ENCODE measurements around the gene TSPAN3. TPM values are rescaled to one million over a fixed set of nuclear protein-coding genes. Genes with fewer than 3 reads are reported as not detected.

The TSPAN3 gene
- total RNA-seq, 1 donor from 2014 or later, result 113 TPM

GRCh38 chr15:77019521-77020331, 51.2 kb downstream of the TSPAN3 start:
- POLR2A ChIA-PET, result interaction anchor here (0.6 to 1.2 kb wide), 2 partner anchors 9 to 11 kb away, joined by 3 to 4 read pairs; no protein-coding TSS in a partner anchor
- ATAC-seq (ENCODE audit: low read depth), result peak; percentile 23
- H3K9me3 Mint-ChIP-seq, result no peaks in the 10 kb centered on the region
- H3K27me3 Mint-ChIP-seq, result no peaks in the 10 kb centered on the region
- DNase-seq, result no peak
- CTCF ChIA-PET, result interaction anchor here (1.4 kb wide), 1 partner anchor 46 kb away, joined by 3 read pairs; no protein-coding TSS in a partner anchor
- intact Hi-C loops (cut with micrococcal nuclease), result no loop called here
- peaks cover 36% of the 10 kb centered on the region for H3K36me3 Mint-ChIP-seq (ENCODE audit: low read depth)
- no peak for TF ChIP-seq CTCF (IDR thresholded peaks at IDR 0.05)
- H3K4me3 Mint-ChIP-seq, result no peak overlapping the region
- peak overlapping the region; percentile 12 for H3K27ac Mint-ChIP-seq
- H3K4me1 Mint-ChIP-seq, result peaks cover 42% of the 10 kb centered on the region

GRCh38 chr15:77018796-77019505, 52.0 kb downstream of the TSPAN3 start:
- intact Hi-C loops (cut with micrococcal nuclease), result no loop called here
- no peak for DNase-seq

GRCh38 chr15:77017761-77018720, 52.9 kb downstream of the TSPAN3 start:
- Mint-ChIP-seq H3K9me3 (no peaks in the 10 kb centered on the region), H3K36me3 (ENCODE audit: low read depth) (peaks cover 33% of the 10 kb centered on the region), H3K27ac (no peak overlapping the region), H3K4me1 (peaks cover 59% of the 10 kb centered on the region), H3K27me3 (no peaks in the 10 kb centered on the region), H3K4me3 (no peak overlapping the region)
- no peak for TF ChIP-seq CTCF (IDR thresholded peaks at IDR 0.05)
- intact Hi-C loops (cut with micrococcal nuclease), result no loop called here
- DNase-seq (no peak), ATAC-seq (ENCODE audit: low read depth) (no peak)
- POLR2A ChIA-PET, result interaction anchor here (2.4 kb wide), 1 partner anchor 23 kb away, joined by 7 read pairs; the partner anchor contains the start of gene PSTPIP1
- CTCF ChIA-PET, result interaction anchor here (1.1 to 1.9 kb wide), 2 partner anchors 45 to 115 kb away, joined by 3 to 5 read pairs; no protein-coding TSS in a partner anchor

More at GRCh38 chr15:77018796-77019505, 52.0 kb downstream of the TSPAN3 start:
- ChIA-PET POLR2A (interaction anchor here (1.2 kb wide), 1 partner anchor 8 kb away, joined by 4 read pairs; no protein-coding TSS in a partner anchor), CTCF (interaction anchor here (1.4 kb wide), 1 partner anchor 46 kb away, joined by 3 read pairs; no protein-coding TSS in a partner anchor)
- Mint-ChIP-seq H3K4me1 (peaks cover 50% of the 10 kb centered on the region), H3K9me3 (no peaks in the 10 kb centered on the region), H3K36me3 (ENCODE audit: low read depth) (peaks cover 36% of the 10 kb centered on the region), H3K27ac (no peak overlapping the region), H3K4me3 (no peak overlapping the region), H3K27me3 (no peaks in the 10 kb centered on the region)
- no peak for ATAC-seq (ENCODE audit: low read depth)
- no peak for TF ChIP-seq CTCF (IDR thresholded peaks at IDR 0.05)

GRCh38 chr15:77017091-77017660, 53.7 kb downstream of the TSPAN3 start:
- peaks cover 61% of the 10 kb centered on the region for H3K4me1 Mint-ChIP-seq

More at GRCh38 chr15:77017091-77017660, 53.7 kb downstream of the TSPAN3 start:
- H3K27ac Mint-ChIP-seq, result no peak overlapping the region
- TF ChIP-seq CTCF (IDR thresholded peaks at IDR 0.05), result no peak
- ChIA-PET POLR2A (interaction anchor here (0.5 to 2.4 kb wide), 2 partner anchors 23 to 41 kb away, joined by 3 to 7 read pairs; partner anchors contain the start of gene PSTPIP1), CTCF (interaction anchor here (1.1 to 1.9 kb wide), 2 partner anchors 44 to 114 kb away, joined by 3 to 5 read pairs; no protein-coding TSS in a partner anchor)
- ATAC-seq (ENCODE audit: low read depth) (no peak), DNase-seq (no peak)
- H3K4me3 Mint-ChIP-seq, result no peak overlapping the region
- no peaks in the 10 kb centered on the region for H3K9me3 Mint-ChIP-seq
- intact Hi-C loops (cut with micrococcal nuclease), result no loop called here
- peaks cover 25% of the 10 kb centered on the region for H3K36me3 Mint-ChIP-seq (ENCODE audit: low read depth)
- no peaks in the 10 kb centered on the region for H3K27me3 Mint-ChIP-seq

Measured in activated B cell treated with CpG ODN at 0.5 μM for 24 hours (primary cell).